ENCODE results near the gene LRRC4C. TPM values are rescaled to one million over a fixed set of nuclear protein-coding genes. Genes with fewer than 3 reads are reported as not detected.

The LRRC4C gene
- polyA plus RNA-seq, 1 of the 3 experiments (the other 2 are of a cell fraction), result 0.16 TPM

GRCh38 chr11:40642284-40642683 lies 817.2 kb downstream of the LRRC4C start:
- CTCF ChIA-PET, result no interaction called here
- 2% methylated on average over 1 of the region's 1 CpG for WGBS (ENCODE audit: low lambda C conversion rate)

More at GRCh38 chr11:40642284-40642683, 817.2 kb downstream of the LRRC4C start:
- Histone ChIP-seq H3K4me2 (no peak overlapping the region), H2AFZ (ENCODE audit: low read depth) (no peak overlapping the region), H3K36me3 (replicated peaks in 1 of 2; ENCODE audit: control insufficient read depth in 1 of 2, insufficient read depth in 2 of 2, low read length in 1 of 2) (no peaks in the 10 kb centered on the region), H3K4me3 (ENCODE audit: low read depth in 2 of 2, low read length in 1 of 2) (no peak overlapping the region), H3K9me2 (no peaks in the 10 kb centered on the region), H3K9ac (no peak overlapping the region), H3K27me3 (ENCODE audit: insufficient read depth) (no peaks in the 10 kb centered on the region), H3F3A (replicated peaks; ENCODE audit: insufficient read depth) (no peaks in the 10 kb centered on the region), H3K9me3 (no peaks in the 10 kb centered on the region), H3K27ac (ENCODE audit: low read depth in 2 of 2, low read length in 1 of 2) (no peak overlapping the region), H3K4me1 (ENCODE audit: control insufficient read depth in 1 of 2, insufficient read depth in 2 of 2, low read depth in 1 of 2, low read length in 1 of 2) (no peaks in the 10 kb centered on the region), H3K79me2 (ENCODE audit: insufficient read depth) (no peaks in the 10 kb centered on the region), H4K20me1 (ENCODE audit: insufficient read depth) (no peaks in the 10 kb centered on the region)
- TF ChIP-seq TAF1 (IDR thresholded peaks at IDR 0.05; ENCODE audit: borderline replicate concordance, low read depth, low read length) (no peak), FOXM1 (IDR thresholded peaks at IDR 0.05; ENCODE audit: low read depth) (no peak), TCF12 (IDR thresholded peaks at IDR 0.05) (no peak), GATA2 (CRISPR knock-in tag; IDR thresholded peaks at IDR 0.05) (no peak), RCOR1 (IDR thresholded peaks at IDR 0.05; ENCODE audit: low read length) (no peak), NRF1 (IDR thresholded peaks at IDR 0.05; ENCODE audit: low read depth, low read length) (no peak), YY1 (IDR thresholded peaks at IDR 0.05; ENCODE audit: low read depth) (no peak), POLR2AphosphoS5 (IDR thresholded peaks at IDR 0.05; ENCODE audit: low read depth, low read length) (no peak), TEAD4 (IDR thresholded peaks at IDR 0.05; ENCODE audit: borderline replicate concordance, insufficient read depth) (no peak), USF2 (IDR thresholded peaks at IDR 0.05; ENCODE audit: borderline replicate concordance, low read depth, low read length) (no peak), ELF1 (IDR thresholded peaks at IDR 0.05) (no peak), RAD21 (IDR thresholded peaks at IDR 0.05; ENCODE audit: low read length) (no peak), SMC3 (IDR thresholded peaks at IDR 0.05; ENCODE audit: low read depth, low read length) (no peak), NFIC (IDR thresholded peaks at IDR 0.05; ENCODE audit: borderline replicate concordance) (no peak), SIN3A (IDR thresholded peaks at IDR 0.05; ENCODE audit: borderline replicate concordance, low read depth, low read length) (no peak)
- TF ChIP-seq, protein P1, sequence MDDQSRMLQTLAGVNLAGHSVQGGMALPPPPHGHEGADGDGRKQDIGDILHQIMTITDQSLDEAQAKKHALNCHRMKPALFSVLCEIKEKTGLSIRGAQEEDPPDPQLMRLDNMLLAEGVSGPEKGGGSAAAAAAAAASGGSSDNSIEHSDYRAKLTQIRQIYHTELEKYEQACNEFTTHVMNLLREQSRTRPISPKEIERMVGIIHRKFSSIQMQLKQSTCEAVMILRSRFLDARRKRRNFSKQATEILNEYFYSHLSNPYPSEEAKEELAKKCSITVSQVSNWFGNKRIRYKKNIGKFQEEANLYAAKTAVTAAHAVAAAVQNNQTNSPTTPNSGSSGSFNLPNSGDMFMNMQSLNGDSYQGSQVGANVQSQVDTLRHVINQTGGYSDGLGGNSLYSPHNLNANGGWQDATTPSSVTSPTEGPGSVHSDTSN (IDR thresholded peaks at IDR 0.05), result no peak
- TF ChIP-seq, protein P2, sequence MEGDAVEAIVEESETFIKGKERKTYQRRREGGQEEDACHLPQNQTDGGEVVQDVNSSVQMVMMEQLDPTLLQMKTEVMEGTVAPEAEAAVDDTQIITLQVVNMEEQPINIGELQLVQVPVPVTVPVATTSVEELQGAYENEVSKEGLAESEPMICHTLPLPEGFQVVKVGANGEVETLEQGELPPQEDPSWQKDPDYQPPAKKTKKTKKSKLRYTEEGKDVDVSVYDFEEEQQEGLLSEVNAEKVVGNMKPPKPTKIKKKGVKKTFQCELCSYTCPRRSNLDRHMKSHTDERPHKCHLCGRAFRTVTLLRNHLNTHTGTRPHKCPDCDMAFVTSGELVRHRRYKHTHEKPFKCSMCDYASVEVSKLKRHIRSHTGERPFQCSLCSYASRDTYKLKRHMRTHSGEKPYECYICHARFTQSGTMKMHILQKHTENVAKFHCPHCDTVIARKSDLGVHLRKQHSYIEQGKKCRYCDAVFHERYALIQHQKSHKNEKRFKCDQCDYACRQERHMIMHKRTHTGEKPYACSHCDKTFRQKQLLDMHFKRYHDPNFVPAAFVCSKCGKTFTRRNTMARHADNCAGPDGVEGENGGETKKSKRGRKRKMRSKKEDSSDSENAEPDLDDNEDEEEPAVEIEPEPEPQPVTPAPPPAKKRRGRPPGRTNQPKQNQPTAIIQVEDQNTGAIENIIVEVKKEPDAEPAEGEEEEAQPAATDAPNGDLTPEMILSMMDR (IDR thresholded peaks at IDR 0.05), result no peak
- TF ChIP-seq, protein P3, sequence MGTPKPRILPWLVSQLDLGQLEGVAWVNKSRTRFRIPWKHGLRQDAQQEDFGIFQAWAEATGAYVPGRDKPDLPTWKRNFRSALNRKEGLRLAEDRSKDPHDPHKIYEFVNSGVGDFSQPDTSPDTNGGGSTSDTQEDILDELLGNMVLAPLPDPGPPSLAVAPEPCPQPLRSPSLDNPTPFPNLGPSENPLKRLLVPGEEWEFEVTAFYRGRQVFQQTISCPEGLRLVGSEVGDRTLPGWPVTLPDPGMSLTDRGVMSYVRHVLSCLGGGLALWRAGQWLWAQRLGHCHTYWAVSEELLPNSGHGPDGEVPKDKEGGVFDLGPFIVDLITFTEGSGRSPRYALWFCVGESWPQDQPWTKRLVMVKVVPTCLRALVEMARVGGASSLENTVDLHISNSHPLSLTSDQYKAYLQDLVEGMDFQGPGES (IDR thresholded peaks at IDR 0.05; ENCODE audit: low read depth, low read length), result no peak
- POLR2A ChIA-PET, result no interaction called here
- no peak for DNase-seq

All from SK-N-SH (cell line).